GM12865 (cell line): ENCODE data around the gene TRIM65.

Experiments used
- DNase-seq: peaks from one replicate; pipeline ENCODE4 v3.0.0; 2010; ENCODE audit warnings: low read depth
- H3K4me3 ChIP-seq: 2 replicates; pipeline ENCODE4 v1.5.1; 2011; ENCODE audit warnings: mild to moderate bottlenecking, low read depth, low read length, control low read depth
- TF ChIP-seq, protein P1 (sequence below): IDR thresholded peaks from 2 replicates; pipeline ENCODE4 v1.5.1; 2011; ENCODE audit warnings: low read length, control low read depth, low read depth, inconsistent platforms; ENCODE audit not compliant: insufficient read depth; ENCODE audit errors: missing control alignments

Gene TRIM65

DNA sequence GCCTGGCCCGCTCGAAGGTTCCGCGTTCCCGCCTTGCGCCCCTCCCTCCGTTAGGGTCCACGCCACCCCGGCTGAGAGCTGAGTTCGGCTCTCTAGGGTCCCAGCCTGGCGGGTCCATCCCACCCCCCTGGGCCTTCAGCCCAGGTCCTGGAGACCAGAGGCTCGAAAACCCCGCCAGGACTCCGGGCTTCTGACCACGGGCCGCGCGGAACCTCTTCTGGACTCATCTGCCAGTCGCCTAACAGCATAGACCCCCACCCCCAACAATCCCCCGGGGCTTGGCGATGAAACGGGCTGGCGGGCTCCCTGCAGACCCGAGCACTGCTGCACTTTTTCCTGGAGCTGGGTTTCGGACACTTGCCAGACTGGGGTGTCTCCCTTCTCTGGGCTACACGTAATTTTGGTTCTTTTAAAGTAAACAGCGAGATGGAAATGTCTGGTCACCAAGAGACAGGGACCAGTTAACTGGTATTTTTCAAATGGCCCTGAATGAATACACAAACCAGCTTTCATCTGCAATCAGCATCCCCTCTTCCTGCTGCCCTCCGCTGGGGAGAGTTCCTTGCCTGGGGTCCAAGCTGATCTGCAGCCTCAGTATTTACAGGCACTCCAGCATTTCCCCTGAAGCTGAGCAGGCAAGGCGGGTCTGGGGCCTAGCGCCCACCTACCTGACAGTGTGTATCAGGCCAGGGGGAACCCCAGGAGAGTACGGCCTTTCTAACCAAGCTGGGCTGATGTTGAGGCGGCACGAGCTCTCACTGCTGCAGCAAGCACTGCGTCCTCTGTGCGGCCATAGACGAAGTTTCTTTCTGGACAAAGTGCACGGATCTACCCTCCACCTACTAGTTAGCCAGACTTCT, 639 bp upstream of the TRIM65 start:
- no peak for DNase-seq

DNA sequence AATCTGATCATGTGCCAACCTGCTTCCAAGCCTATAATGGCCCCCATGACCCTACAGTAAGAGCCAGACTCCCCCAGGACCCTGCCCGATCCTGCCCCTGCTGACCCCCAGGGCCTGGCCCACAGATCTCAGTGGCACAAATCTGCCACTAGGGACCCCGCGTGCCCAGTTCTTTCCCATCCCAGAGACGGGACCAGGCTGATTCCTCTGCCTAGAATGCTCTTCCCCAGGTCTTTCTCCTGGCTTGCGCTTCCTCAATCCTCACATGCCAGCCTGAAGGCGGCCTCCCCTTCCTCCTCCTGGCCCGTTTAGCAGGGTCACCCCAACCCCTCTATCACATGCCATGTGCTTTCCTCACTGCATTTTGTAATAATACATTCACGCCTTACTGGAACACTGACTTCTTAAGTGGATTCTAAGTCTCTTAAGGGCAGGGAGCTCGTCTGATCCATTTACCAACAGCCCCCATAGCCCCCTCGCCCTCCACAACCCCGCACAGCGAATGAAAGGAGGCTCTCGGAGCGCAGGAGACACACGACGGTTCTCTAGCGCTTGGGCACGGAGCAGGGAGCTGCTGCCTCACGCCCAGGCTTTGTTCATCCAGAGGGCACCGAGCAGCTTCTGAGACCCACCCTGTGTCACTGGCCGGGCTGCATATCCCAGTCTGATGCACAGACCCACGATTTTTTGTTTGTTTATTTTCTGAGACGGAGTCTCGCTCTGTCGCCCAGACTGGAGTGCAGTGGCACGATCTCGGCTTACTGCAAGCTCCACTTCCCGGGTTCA, 1.2 kb downstream of the TRIM65 start:
- DNase-seq, result peak; percentile 38
- TF ChIP-seq, protein P1, sequence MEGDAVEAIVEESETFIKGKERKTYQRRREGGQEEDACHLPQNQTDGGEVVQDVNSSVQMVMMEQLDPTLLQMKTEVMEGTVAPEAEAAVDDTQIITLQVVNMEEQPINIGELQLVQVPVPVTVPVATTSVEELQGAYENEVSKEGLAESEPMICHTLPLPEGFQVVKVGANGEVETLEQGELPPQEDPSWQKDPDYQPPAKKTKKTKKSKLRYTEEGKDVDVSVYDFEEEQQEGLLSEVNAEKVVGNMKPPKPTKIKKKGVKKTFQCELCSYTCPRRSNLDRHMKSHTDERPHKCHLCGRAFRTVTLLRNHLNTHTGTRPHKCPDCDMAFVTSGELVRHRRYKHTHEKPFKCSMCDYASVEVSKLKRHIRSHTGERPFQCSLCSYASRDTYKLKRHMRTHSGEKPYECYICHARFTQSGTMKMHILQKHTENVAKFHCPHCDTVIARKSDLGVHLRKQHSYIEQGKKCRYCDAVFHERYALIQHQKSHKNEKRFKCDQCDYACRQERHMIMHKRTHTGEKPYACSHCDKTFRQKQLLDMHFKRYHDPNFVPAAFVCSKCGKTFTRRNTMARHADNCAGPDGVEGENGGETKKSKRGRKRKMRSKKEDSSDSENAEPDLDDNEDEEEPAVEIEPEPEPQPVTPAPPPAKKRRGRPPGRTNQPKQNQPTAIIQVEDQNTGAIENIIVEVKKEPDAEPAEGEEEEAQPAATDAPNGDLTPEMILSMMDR, result peak; percentile 43
- peak overlapping the region; percentile 72 for H3K4me3 ChIP-seq

More for the DNA sequence above, 639 bp upstream of the TRIM65 start:
- TF ChIP-seq, protein P1, result no peak
- peak overlapping the region; percentile 28 for H3K4me3 ChIP-seq

DNA sequence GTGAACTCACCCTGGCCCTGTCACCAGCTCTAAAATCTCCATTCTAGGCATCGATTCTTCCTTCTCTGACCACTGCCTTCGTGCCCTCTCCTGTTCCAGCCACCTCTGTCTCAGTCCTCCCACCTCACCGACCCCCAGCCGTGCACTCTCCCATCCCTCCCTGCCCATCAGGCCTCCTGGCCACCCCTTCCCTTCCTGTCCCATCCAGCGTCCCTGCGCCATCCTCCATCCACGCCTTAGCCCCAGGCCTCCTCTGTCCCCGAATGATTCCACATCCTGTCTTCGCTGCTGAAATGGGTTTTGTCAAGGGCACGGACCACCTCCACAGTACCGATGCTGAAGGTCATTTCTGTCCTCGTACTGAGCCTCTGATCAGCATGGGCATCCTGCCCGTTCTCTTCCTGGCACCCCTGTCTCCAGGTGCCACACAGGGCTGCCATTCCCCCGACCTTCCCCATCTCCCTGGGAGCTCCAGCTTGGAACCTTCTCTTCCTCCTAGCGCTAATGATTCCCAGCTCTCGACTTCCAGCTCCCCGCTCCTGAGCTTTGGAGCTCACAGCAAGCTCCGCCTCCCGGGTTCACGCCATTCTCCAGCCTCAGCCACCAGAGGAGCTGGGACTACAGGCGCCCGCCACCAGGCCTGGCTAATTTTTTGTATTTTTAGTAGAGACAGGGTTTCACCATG, 2.6 kb downstream of the TRIM65 start:
- H3K4me3 ChIP-seq, result no peak overlapping the region
- TF ChIP-seq, protein P1, result no peak
- no peak for DNase-seq

DNA sequence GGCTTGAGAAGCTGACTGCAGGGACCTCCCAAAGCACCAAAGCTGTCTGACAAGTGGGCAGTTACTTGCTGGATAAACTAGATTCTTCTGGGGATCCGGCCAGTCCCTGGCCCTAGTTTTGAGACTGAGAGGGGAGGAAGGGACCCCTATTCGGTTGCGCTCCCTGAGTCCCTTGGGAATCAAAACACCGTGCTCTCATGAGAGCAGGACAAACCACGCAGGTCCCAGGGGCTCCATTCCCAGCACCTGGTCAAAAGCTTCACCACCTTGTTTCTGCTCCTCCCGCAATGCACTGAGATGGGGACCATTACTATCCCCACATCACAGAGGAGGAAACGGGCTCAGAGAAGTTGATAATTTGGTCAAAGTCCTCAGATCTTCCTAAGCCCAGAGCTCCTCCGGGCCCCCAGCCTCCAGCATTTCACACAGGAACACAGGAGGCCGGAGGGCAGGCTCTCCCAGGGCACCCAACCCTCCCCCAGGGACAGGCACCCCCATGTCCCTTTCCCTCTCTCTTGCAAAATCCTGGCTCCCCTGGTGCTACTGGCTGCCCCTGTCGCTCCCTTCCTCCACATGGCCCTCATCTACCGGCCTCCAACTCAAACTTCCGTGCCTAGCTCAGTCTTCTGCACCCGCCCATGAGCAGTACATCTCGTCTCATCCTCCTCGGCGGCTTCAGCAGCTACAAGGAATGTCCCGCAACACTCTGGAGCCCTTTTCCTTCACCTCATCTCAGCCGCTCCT, 3.3 kb downstream of the TRIM65 start:
- no peak for DNase-seq
- TF ChIP-seq, protein P1, result no peak
- H3K4me3 ChIP-seq, result no peak overlapping the region

DNA sequence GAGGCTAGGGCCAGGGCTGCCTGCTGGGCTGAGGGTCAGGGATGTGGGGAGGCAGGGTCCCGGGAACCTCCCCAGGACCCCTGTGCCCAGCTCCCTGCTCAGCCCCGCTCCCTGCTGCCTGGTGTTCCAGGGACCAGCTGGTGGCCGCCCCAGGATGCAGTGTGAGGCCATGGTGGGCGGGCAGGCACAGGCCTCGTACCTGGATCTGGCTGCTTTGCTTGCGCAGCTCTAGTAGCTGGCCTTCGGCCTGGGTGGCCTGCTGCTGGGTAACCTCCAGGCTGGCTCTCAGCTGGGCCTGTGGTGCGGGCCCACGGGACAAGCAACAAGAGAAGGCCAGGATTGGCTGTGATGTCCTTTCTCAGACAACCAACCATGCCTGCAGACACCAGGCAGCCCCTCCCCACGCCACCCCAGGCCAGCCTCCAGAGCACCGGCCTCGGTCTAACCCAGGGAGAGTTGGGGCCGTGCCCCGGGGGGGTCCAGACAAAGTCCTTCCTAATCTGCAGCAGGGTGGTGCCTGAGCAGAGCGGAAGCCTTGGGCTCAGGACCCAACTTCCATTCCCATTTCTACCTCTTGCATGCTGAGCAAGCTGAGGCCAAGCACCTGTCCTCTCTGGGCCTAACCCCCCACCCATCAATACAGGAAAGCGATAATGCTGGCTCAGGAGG, 4.1 kb downstream of the TRIM65 start:
- H3K4me3 ChIP-seq, result no peak overlapping the region
- DNase-seq, result no peak
- TF ChIP-seq, protein P1, result no peak
